BLaER1 (cell line): Measurements from ENCODE around the gene HIBCH.
A peak's percentile ranks its signal among the peaks of the same experiment; 100 is the strongest.

ENCODE experiments used
- H3K27ac ChIP-seq: shearing (Covaris generic); formaldehyde crosslinking; 2 replicates; pipeline ENCODE4 v1.8.1; 2022
- H3K27me3 ChIP-seq: shearing (Covaris generic); formaldehyde crosslinking; 2 replicates; pipeline ENCODE4 v1.8.1; 2022
- H3K36me3 ChIP-seq: shearing (Covaris generic); formaldehyde crosslinking; 2 replicates; pipeline ENCODE4 v1.8.1; 2022
- H3K4me1 ChIP-seq: shearing (Covaris generic); formaldehyde crosslinking; 2 replicates; pipeline ENCODE4 v1.8.1; 2022
- H3K4me2 ChIP-seq: shearing (Covaris generic); formaldehyde crosslinking; 2 replicates; pipeline ENCODE4 v1.8.1; 2022
- H3K4me3 ChIP-seq: shearing (Covaris generic); formaldehyde crosslinking; 2 replicates; pipeline ENCODE4 v1.8.1; 2022
- H3K9ac ChIP-seq: shearing (Covaris generic); formaldehyde crosslinking; 2 replicates; pipeline ENCODE4 v1.8.1; 2022
- H3K9me3 ChIP-seq: shearing (Covaris generic); formaldehyde crosslinking; 2 replicates; pipeline ENCODE4 v1.8.1; 2022
- H4K20me1 ChIP-seq: shearing (Covaris generic); formaldehyde crosslinking; 2 replicates; pipeline ENCODE4 v1.8.1; 2022
- Cebpa-rat ChIP-seq: shearing (Covaris generic); IDR thresholded peaks from 2 replicates; pipeline ENCODE4 v1.8.1; 2022

HIBCH gene

GRCh38 chr2:190181123-190181669, 138.4 kb downstream of the HIBCH start:
- no peak overlapping the region for H3K27ac ChIP-seq
- peaks cover 36% of the 10 kb centered on the region for H3K27me3 ChIP-seq
- H3K4me1 ChIP-seq, result no peaks in the 10 kb centered on the region
- H3K36me3 ChIP-seq, result no peaks in the 10 kb centered on the region
- peaks cover 14% of the 10 kb centered on the region for H3K9me3 ChIP-seq
- peak overlapping the region; percentile 22; the same call in 1 of the 2 replicates for H3K4me2 ChIP-seq
- TF ChIP-seq Cebpa-rat, result no peak
- H3K4me3 ChIP-seq, result 0 out of 2 replicates have a peak overlapping the region, but pooled peaks have one; percentile 28
- H4K20me1 ChIP-seq, result no peaks in the 10 kb centered on the region
- H3K9ac ChIP-seq, result no peak overlapping the region

- Histone ChIP-seq H3K9ac (no peak overlapping the region), H3K4me2 (peak overlapping the region; percentile 22), H4K20me1 (no peaks in the 10 kb centered on the region), H3K36me3 (no peaks in the 10 kb centered on the region), H3K27ac (no peak overlapping the region), H3K4me1 (no peaks in the 10 kb centered on the region), H3K4me3 (peak overlapping the region; percentile 28; the same call in 1 of the 2 replicates), H3K27me3 (peaks cover 36% of the 10 kb centered on the region), H3K9me3 (peaks cover 14% of the 10 kb centered on the region)
- no peak for TF ChIP-seq Cebpa-rat
These were observed 139.1 kb downstream of the HIBCH start for GRCh38 chr2:190180313-190181122.

GRCh38 chr2:190179754-190180312, 139.8 kb downstream of the HIBCH start:
- Histone ChIP-seq H3K27me3 (peaks cover 36% of the 10 kb centered on the region), H3K9ac (no peak overlapping the region), H3K27ac (no peak overlapping the region), H3K4me3 (0 out of 2 replicates have a peak overlapping the region, but pooled peaks have one; percentile 28), H3K36me3 (no peaks in the 10 kb centered on the region), H3K4me1 (no peaks in the 10 kb centered on the region), H4K20me1 (no peaks in the 10 kb centered on the region), H3K4me2 (no peak overlapping the region), H3K9me3 (peaks cover 14% of the 10 kb centered on the region)
- no peak for TF ChIP-seq Cebpa-rat

DNA sequence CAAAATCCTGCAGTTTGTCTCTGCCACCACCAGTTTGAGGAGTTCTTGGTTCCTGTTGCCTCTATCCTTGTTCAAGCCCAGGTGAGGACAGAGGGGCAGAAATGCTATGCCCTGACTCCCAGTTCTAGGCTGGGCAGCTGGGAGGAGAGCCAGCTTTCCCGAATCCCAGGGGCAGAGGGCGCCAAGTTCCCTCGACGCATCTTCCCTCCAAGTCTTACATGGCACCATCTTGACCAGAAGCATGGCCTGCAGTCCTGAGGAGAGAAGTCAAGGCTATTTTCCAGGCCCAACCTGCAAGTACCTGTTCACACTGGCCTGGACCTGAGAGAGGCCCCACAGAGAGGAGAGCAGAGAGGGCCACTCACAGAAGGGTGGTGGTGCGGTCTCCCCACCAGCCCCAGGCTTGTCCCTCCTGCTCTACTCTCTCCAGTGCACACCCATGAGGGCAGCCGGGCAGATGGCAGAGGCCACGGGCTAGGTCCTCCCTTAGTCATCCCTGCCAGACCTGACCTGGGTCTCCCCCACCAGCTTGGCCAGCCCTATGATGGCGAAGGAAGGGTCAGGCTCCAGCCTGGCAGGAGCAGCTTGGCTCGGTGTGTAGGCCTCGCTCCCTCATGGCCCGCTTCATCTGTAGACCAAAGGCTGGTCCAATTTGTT, 141.4 kb downstream of the HIBCH start:
- H3K9ac ChIP-seq, result no peak overlapping the region
- H3K36me3 ChIP-seq, result no peaks in the 10 kb centered on the region
- peaks cover 36% of the 10 kb centered on the region for H3K27me3 ChIP-seq
- no peaks in the 10 kb centered on the region for H3K4me1 ChIP-seq
- H3K27ac ChIP-seq, result no peak overlapping the region
- no peak overlapping the region for H3K4me3 ChIP-seq
- H3K9me3 ChIP-seq, result peaks cover 18% of the 10 kb centered on the region
- H3K4me2 ChIP-seq, result no peak overlapping the region
- H4K20me1 ChIP-seq, result no peaks in the 10 kb centered on the region
- TF ChIP-seq Cebpa-rat, result no peak

DNA sequence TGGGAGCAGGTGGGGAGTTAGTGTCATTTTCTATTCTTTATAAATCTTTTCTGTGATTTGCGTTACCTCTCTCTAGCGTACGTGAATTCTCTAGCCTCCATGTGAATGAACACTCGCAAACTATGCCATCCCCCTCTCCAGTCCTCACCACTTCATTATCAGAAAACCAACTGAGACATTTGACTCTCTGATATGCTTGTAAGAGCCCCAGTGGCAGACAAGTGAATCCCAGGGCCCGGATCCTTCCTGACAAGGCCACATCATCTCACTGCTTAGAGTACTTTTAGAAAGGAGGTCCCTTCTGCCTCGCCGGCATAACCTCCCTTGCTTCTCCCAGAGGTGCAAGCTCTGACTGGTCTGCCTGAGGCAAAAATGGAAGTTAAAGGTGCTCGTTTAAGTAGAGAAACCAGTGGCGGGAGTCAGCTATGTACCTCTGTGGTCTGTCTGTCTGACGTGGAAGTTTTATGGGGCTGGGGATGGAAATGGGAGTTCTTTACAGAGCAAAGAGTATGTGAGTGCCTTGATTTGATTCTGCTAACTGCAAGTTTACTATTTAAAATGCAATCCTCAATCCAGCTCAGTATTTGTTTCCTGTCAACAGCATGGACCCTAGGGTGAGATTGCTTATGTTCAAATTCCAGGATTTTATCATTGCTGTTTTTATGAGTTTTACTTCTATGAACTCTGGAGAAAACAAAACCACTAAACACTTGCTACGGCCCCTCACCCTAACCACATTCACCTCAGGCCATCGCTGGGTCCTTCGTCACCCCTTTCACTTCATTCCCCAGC, 142.2 kb downstream of the HIBCH start:
- no peak overlapping the region for H3K4me3 ChIP-seq
- no peak overlapping the region for H3K27ac ChIP-seq
- no peak for TF ChIP-seq Cebpa-rat
- H3K4me2 ChIP-seq, result no peak overlapping the region
- no peak overlapping the region for H3K9ac ChIP-seq
- no peaks in the 10 kb centered on the region for H3K36me3 ChIP-seq
- no peaks in the 10 kb centered on the region for H3K4me1 ChIP-seq
- H3K27me3 ChIP-seq, result peaks cover 33% of the 10 kb centered on the region
- no peaks in the 10 kb centered on the region for H4K20me1 ChIP-seq
- peaks cover 18% of the 10 kb centered on the region for H3K9me3 ChIP-seq

DNA sequence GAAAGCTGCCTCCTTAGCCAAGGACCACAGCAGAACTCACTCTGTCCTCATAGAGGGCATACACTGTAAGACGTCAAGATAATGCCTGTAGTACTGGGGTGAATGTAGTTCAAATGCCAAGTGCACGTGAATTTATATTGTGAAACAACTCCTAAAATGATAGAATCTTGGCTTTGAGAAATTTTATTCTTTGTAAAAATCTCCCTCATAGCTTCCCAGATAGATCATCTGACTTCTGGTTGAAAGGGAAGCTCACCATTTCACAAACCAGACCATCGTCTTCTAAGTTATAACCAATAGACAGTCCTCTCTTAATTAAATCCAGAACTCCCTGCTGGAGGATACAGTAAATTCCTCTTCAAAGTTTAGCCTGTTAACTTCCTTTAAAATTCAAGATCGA, 146.2 kb downstream of the HIBCH start:
- H3K27ac ChIP-seq, result no peak overlapping the region
- no peaks in the 10 kb centered on the region for H4K20me1 ChIP-seq
- H3K27me3 ChIP-seq, result no peaks in the 10 kb centered on the region
- TF ChIP-seq Cebpa-rat, result no peak
- no peak overlapping the region for H3K4me3 ChIP-seq
- no peaks in the 10 kb centered on the region for H3K36me3 ChIP-seq
- H3K9me3 ChIP-seq, result 0 out of 2 replicates have a peak, but pooled peaks cover 4% of the 10 kb centered on the region
- no peaks in the 10 kb centered on the region for H3K4me1 ChIP-seq
- no peak overlapping the region for H3K9ac ChIP-seq
- H3K4me2 ChIP-seq, result no peak overlapping the region

- no peaks in the 10 kb centered on the region for H3K36me3 ChIP-seq
- no peak overlapping the region for H3K4me2 ChIP-seq
- no peak overlapping the region for H3K9ac ChIP-seq
- no peak for TF ChIP-seq Cebpa-rat
- no peak overlapping the region for H3K4me3 ChIP-seq
- no peak overlapping the region for H3K27ac ChIP-seq
- H3K27me3 ChIP-seq, result no peaks in the 10 kb centered on the region
- H3K9me3 ChIP-seq, result peaks cover 16% of the 10 kb centered on the region
- H3K4me1 ChIP-seq, result no peaks in the 10 kb centered on the region
- H4K20me1 ChIP-seq, result no peaks in the 10 kb centered on the region
These were observed 149.0 kb downstream of the HIBCH start for GRCh38 chr2:190170673-190171072.

- H3K4me3 ChIP-seq, result no peak overlapping the region
- no peak overlapping the region for H3K4me2 ChIP-seq
- no peak for TF ChIP-seq Cebpa-rat
- H3K4me1 ChIP-seq, result no peaks in the 10 kb centered on the region
- H3K27ac ChIP-seq, result no peak overlapping the region
- no peaks in the 10 kb centered on the region for H3K36me3 ChIP-seq
- peaks cover 16% of the 10 kb centered on the region for H3K9me3 ChIP-seq
- H4K20me1 ChIP-seq, result no peaks in the 10 kb centered on the region
- no peaks in the 10 kb centered on the region for H3K27me3 ChIP-seq
- no peak overlapping the region for H3K9ac ChIP-seq
These were observed 150.2 kb downstream of the HIBCH start for GRCh38 chr2:190169221-190170072.

DNA sequence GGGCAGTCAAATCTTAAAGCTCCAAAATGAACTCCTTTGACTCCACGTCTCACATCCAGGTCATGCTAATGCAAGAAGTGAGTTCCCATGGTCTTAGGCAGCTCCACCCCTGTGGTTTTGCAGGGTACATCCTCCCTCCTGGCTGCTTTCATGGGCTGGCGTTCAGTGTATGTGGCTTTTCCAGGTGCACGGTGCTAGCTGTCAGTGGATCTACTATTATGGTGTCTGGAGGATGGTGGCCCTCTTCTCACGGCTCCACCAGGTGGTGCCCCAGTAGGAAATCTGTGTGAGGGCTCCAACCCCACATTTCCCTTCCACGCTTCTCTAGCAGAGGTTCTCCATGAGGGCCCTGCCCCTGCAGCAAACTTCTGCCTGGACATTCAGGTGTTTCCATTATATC, 151.9 kb downstream of the HIBCH start:
- no peaks in the 10 kb centered on the region for H3K27me3 ChIP-seq
- no peak overlapping the region for H3K4me3 ChIP-seq
- no peaks in the 10 kb centered on the region for H3K36me3 ChIP-seq
- no peak overlapping the region for H3K4me2 ChIP-seq
- TF ChIP-seq Cebpa-rat, result no peak
- H3K27ac ChIP-seq, result no peak overlapping the region
- peaks cover 11% of the 10 kb centered on the region for H3K9me3 ChIP-seq
- no peaks in the 10 kb centered on the region for H3K4me1 ChIP-seq
- no peak overlapping the region for H3K9ac ChIP-seq
- no peaks in the 10 kb centered on the region for H4K20me1 ChIP-seq
